HepG2 (cell line): ENCODE results near the gene LAMC3. TPM values are rescaled to one million over a fixed set of nuclear protein-coding genes. Genes with fewer than 3 reads are reported as not detected.

ENCODE experiments used
- ADNP ChIP-seq: sonication (generic); formaldehyde crosslinking; IDR thresholded peaks from 2 replicates; pipeline ENCODE4 v1.4.0; 2020; ENCODE audit warnings: missing genetic modification reagents
- DDIT3 ChIP-seq: sonication (generic); formaldehyde crosslinking; IDR thresholded peaks from 2 replicates; pipeline ENCODE4 v1.4.0; 2020; ENCODE audit warnings: mild to moderate bottlenecking, missing genetic modification reagents
- EED ChIP-seq: sonication (generic); formaldehyde crosslinking; IDR thresholded peaks from 2 replicates; pipeline ENCODE4 v1.5.0; 2020; ENCODE audit warnings: mild to moderate bottlenecking, missing genetic modification reagents
- ISX ChIP-seq: sonication (generic); formaldehyde crosslinking; conservative IDR thresholded peaks from 2 replicates; pipeline ENCODE4 v1.5.0; 2020; ENCODE audit warnings: missing genetic modification reagents
- KLF6 ChIP-seq: IDR thresholded peaks from 2 replicates; pipeline ENCODE4 v1.8.0; 2016; ENCODE audit warnings: missing biosample characterization, missing genetic modification reagents
- SCMH1 ChIP-seq: sonication (generic); formaldehyde crosslinking; IDR thresholded peaks from 2 replicates; pipeline ENCODE4 v1.9.0; 2021; ENCODE audit warnings: missing genetic modification reagents, mild to moderate bottlenecking, borderline replicate concordance
- THAP9 ChIP-seq: sonication (generic); formaldehyde crosslinking; IDR thresholded peaks from 2 replicates; pipeline ENCODE4; 2020; ENCODE audit warnings: missing genetic modification reagents, mild to moderate bottlenecking, borderline replicate concordance
- ZGPAT ChIP-seq: IDR thresholded peaks from 2 replicates; pipeline ENCODE4 v1.6.1; 2016; ENCODE audit warnings: mild to moderate bottlenecking
- ZNF318 ChIP-seq: sonication (generic); formaldehyde crosslinking; IDR thresholded peaks from 2 replicates; pipeline ENCODE4 v1.4.0; 2020; ENCODE audit warnings: mild to moderate bottlenecking, missing genetic modification reagents
- polyA plus RNA-seq, 8 experiments: library from polyadenylated mRNA; depleted of rRNA in 3 of 8; stranded (reverse) in 7 of 8; unstranded in 1 of 8; fragments of >200 nt; fragmentation: Illumina TruSeq in 4 of 8; extraction: Trizol in 4 of 8; gene quantifications; 2 replicates each; pipeline versions ENCODE4 v1.2.1 to v1.2.3, GENCODE V29; 2011 to 2016; ENCODE audit warnings: low read depth in 4 of 8, missing spikeins in 1 of 8, mixed read lengths in 1 of 8; ENCODE audit not compliant: insufficient read depth in 1 of 8
- total RNA-seq, 5 experiments: library from RNA; depleted of rRNA; stranded (reverse); fragments of >200 nt; fragmentation: Illumina TruSeq; extraction: Trizol; gene quantifications; 2 replicates each; pipeline ENCODE4 v1.2.3, GENCODE V29; 2016; ENCODE audit warnings: low read depth in 1 of 5
- TF ChIP-seq, protein P1 (sequence below): sonication (generic); formaldehyde crosslinking; IDR thresholded peaks from 2 replicates; pipeline ENCODE4 v1.4.0; 2020; ENCODE audit warnings: mild to moderate bottlenecking, missing genetic modification reagents, borderline replicate concordance

The LAMC3 gene
- total and polyA plus RNA-seq, 2 of the 13 experiments (the other 11 are each of a cell fraction or from before 2014, with no cell fraction given): 0.07 to 0.57 TPM

- no peak; the same call in 1 of the 2 replicates for TF ChIP-seq ZNF318 (CRISPR knock-in tag)
- no peak for TF ChIP-seq DDIT3 (CRISPR knock-in tag)
- TF ChIP-seq KLF6 (CRISPR knock-in tag): peak; percentile 92
- no peak for TF ChIP-seq ADNP (CRISPR knock-in tag)
- TF ChIP-seq THAP9 (CRISPR knock-in tag): peak; percentile 94
- TF ChIP-seq SCMH1 (CRISPR knock-in tag): no peak
- peak; percentile 96 for TF ChIP-seq ZGPAT (CRISPR knock-in tag)
- TF ChIP-seq ISX: no peak
- TF ChIP-seq EED: peak; percentile 87; the same call in 1 of the 2 replicates
- TF ChIP-seq, protein P1, sequence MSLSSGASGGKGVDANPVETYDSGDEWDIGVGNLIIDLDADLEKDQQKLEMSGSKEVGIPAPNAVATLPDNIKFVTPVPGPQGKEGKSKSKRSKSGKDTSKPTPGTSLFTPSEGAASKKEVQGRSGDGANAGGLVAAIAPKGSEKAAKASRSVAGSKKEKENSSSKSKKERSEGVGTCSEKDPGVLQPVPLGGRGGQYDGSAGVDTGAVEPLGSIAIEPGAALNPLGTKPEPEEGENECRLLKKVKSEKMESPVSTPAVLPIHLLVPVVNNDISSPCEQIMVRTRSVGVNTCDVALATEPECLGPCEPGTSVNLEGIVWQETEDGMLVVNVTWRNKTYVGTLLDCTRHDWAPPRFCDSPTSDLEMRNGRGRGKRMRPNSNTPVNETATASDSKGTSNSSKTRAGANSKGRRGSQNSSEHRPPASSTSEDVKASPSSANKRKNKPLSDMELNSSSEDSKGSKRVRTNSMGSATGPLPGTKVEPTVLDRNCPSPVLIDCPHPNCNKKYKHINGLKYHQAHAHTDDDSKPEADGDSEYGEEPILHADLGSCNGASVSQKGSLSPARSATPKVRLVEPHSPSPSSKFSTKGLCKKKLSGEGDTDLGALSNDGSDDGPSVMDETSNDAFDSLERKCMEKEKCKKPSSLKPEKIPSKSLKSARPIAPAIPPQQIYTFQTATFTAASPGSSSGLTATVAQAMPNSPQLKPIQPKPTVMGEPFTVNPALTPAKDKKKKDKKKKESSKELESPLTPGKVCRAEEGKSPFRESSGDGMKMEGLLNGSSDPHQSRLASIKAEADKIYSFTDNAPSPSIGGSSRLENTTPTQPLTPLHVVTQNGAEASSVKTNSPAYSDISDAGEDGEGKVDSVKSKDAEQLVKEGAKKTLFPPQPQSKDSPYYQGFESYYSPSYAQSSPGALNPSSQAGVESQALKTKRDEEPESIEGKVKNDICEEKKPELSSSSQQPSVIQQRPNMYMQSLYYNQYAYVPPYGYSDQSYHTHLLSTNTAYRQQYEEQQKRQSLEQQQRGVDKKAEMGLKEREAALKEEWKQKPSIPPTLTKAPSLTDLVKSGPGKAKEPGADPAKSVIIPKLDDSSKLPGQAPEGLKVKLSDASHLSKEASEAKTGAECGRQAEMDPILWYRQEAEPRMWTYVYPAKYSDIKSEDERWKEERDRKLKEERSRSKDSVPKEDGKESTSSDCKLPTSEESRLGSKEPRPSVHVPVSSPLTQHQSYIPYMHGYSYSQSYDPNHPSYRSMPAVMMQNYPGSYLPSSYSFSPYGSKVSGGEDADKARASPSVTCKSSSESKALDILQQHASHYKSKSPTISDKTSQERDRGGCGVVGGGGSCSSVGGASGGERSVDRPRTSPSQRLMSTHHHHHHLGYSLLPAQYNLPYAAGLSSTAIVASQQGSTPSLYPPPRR: no peak
These were observed 116.5 kb downstream of the LAMC3 start, which contains the start of gene NUP214 (continued) for GRCh38 chr9:131125288-131126058.
